DND-41 (cell line): ENCODE measurements around the gene SPACA4.

Source experiments
- ATAC-seq: fragments of 200-7000 bp; cut with Tn5 transposase; 3 replicates; pipeline ENCODE4 v1.9.1; 2021; ENCODE audit warnings: low read depth; ENCODE audit not compliant: insufficient read depth
- DNase-seq: peaks from one replicate; pipeline ENCODE4 v3.0.0-alpha.2; 2020
- H2AFZ ChIP-seq: 2 replicates; pipeline ENCODE4 v1.6.0; 2012; ENCODE audit warnings: low read depth, low read length
- H3K27ac ChIP-seq: 2 replicates; pipeline ENCODE4 v1.5.1; 2012; ENCODE audit warnings: low read length, inconsistent platforms
- H3K27me3 ChIP-seq: fragments of 200-600 bp; sonication (generic); 2 replicates; pipeline ENCODE4 v1.6.0; 2012; ENCODE audit warnings: low read length, mild to moderate bottlenecking, inconsistent platforms; ENCODE audit not compliant: insufficient read depth, poor library complexity
- H3K36me3 ChIP-seq: 2 replicates; pipeline ENCODE4 v1.5.1; 2012; ENCODE audit warnings: low read length, inconsistent platforms; ENCODE audit not compliant: insufficient read depth
- H3K4me1 ChIP-seq: 2 replicates; pipeline ENCODE4 v1.5.1; 2012; ENCODE audit warnings: mild to moderate bottlenecking, low read length; ENCODE audit not compliant: insufficient read depth
- H3K4me2 ChIP-seq: 2 replicates; pipeline ENCODE4 v1.6.0; 2012; ENCODE audit warnings: mild to moderate bottlenecking, moderate library complexity, low read length, inconsistent platforms; ENCODE audit not compliant: insufficient read depth
- H3K4me3 ChIP-seq, 2 experiments: fragments of 200-600 bp in 1 of 2; shearing (Covaris generic) in 1 of 2; 2 replicates each; pipeline ENCODE4 v1.5.1; 2012 to 2016; ENCODE audit warnings: inconsistent platforms in 2 of 2, low read length in 2 of 2, mild to moderate bottlenecking in 2 of 2, low read depth in 1 of 2, moderate library complexity in 1 of 2
- H3K79me2 ChIP-seq: 2 replicates; pipeline ENCODE4 v1.6.0; 2012; ENCODE audit warnings: low read length, inconsistent platforms; ENCODE audit not compliant: insufficient read depth
- H3K9ac ChIP-seq: 2 replicates; pipeline ENCODE4 v1.6.0; 2012; ENCODE audit warnings: low read depth, mild to moderate bottlenecking, inconsistent platforms, low read length, moderate library complexity
- H3K9me3 ChIP-seq: 2 replicates; pipeline ENCODE4 v1.5.1; 2012; ENCODE audit warnings: low read length, moderate library complexity, mild to moderate bottlenecking, inconsistent platforms; ENCODE audit not compliant: insufficient read depth, severe bottlenecking
- H4K20me1 ChIP-seq: 2 replicates; pipeline ENCODE4 v1.6.0; 2012; ENCODE audit warnings: low read length; ENCODE audit not compliant: insufficient read depth
- CTCF ChIP-seq: IDR thresholded peaks from 2 replicates; pipeline ENCODE4 v1.5.1; 2012; ENCODE audit warnings: borderline replicate concordance, low read length, moderate library complexity, mild to moderate bottlenecking; ENCODE audit not compliant: poor library complexity, severe bottlenecking; ENCODE audit errors: extremely low read depth
- EZH2 ChIP-seq: IDR thresholded peaks from 3 replicates; pipeline ENCODE4 v1.6.1; 2012; ENCODE audit warnings: borderline replicate concordance, low read depth, mild to moderate bottlenecking, moderate library complexity, low read length, inconsistent platforms; ENCODE audit not compliant: severe bottlenecking

Gene SPACA4

GRCh38 chr19:48615231-48616040 lies 8.9 kb downstream of the SPACA4 start:
- Histone ChIP-seq H3K79me2 (peaks cover 47% of the 10 kb centered on the region), H3K36me3 (peaks cover 41% of the 10 kb centered on the region), H3K4me1 (peaks cover 32% of the 10 kb centered on the region), H3K27me3 (no peaks in the 10 kb centered on the region), H3K4me2 (no peak overlapping the region), H4K20me1 (peaks cover 50% of the 10 kb centered on the region), H3K9me3 (no peaks in the 10 kb centered on the region), H3K4me3 (no peak overlapping the region), H3K27ac (no peak overlapping the region), H2AFZ (no peak overlapping the region), H3K9ac (no peak overlapping the region)
- no peak for TF ChIP-seq EZH2
- no peak for TF ChIP-seq CTCF
- ATAC-seq: no peak
- DNase-seq: no peak

GRCh38 chr19:48616041-48616436 lies 9.5 kb downstream of the SPACA4 start:
- Histone ChIP-seq H3K4me1 (peaks cover 36% of the 10 kb centered on the region), H3K27ac (no peak overlapping the region), H3K9me3 (no peaks in the 10 kb centered on the region), H3K79me2 (peaks cover 51% of the 10 kb centered on the region), H3K4me2 (peak overlapping the region; percentile 87; the same call in 1 of the 2 replicates), H3K4me3 (no peak overlapping the region), H4K20me1 (peaks cover 50% of the 10 kb centered on the region), H3K27me3 (no peaks in the 10 kb centered on the region), H3K36me3 (peaks cover 41% of the 10 kb centered on the region), H2AFZ (no peak overlapping the region), H3K9ac (peak overlapping the region; percentile 91; the same call in 1 of the 2 replicates)
- no peak for ATAC-seq
- DNase-seq: no peak
- TF ChIP-seq CTCF: no peak
- TF ChIP-seq EZH2: no peak

GRCh38 chr19:48616491-48617056 lies 10.0 kb downstream of the SPACA4 start:
- no peak for TF ChIP-seq CTCF
- TF ChIP-seq EZH2: no peak
- Histone ChIP-seq H3K9ac (peak overlapping the region; percentile 91; the same call in 1 of the 2 replicates), H2AFZ (no peak overlapping the region), H3K4me3 (peak overlapping the region in 1 of 2 experiments; percentile 77; a peak in 1 of 4 replicates), H3K9me3 (no peaks in the 10 kb centered on the region), H3K36me3 (peaks cover 45% of the 10 kb centered on the region), H3K4me1 (peaks cover 40% of the 10 kb centered on the region), H3K79me2 (peaks cover 53% of the 10 kb centered on the region), H3K4me2 (peak overlapping the region; percentile 87), H4K20me1 (peaks cover 50% of the 10 kb centered on the region), H3K27me3 (no peaks in the 10 kb centered on the region), H3K27ac (no peak overlapping the region)
- DNase-seq (no peak), ATAC-seq (no peak)
